CD4-positive, alpha-beta T cell (primary cell): ENCODE results near the gene PAWR. TPM values are rescaled to one million over a fixed set of nuclear protein-coding genes. Genes with fewer than 3 reads are reported as not detected.

Experiments
- ATAC-seq: fragments of 200-7000 bp; cut with Tn5 transposase; one replicate; pipeline ENCODE4 v1.10.0; 2022; ENCODE audit warnings: mild to moderate bottlenecking; ENCODE audit not compliant: poor library complexity
- CTCF ChIA-PET: fragments of 350-600 bp; sonication (Branson Sonifier 250); formaldehyde crosslinking; loops from one replicate; lab custom pipeline; 2021; ENCODE audit warnings: antibody characterized with exemption, inconsistent platforms; lab: Charles Lee
- POLR2A ChIA-PET: fragments of 350-600 bp; sonication (Branson Sonifier 250); formaldehyde crosslinking; loops from one replicate; lab custom pipeline; 2021; ENCODE audit warnings: antibody characterized with exemption, inconsistent platforms; lab: Charles Lee
- DNase-seq, 14 experiments: peaks; one replicate each; pipeline ENCODE4 v3.0.0-alpha.2; 2013 to 2020; ENCODE audit warnings: mixed read lengths in 2 of 14
- H3K27ac ChIP-seq, 2 donors: one replicate each; pipeline versions ENCODE4 v1.5.1 to v1.7.0; 2013; ENCODE audit warnings: low read length in 2 of 2, low read depth in 1 of 2, mild to moderate bottlenecking in 1 of 2
- H3K27me3 ChIP-seq, 2 experiments: 1 replicate in 1 of 2; 2 replicates in 1 of 2; pipeline versions ENCODE4 v1.6.1 to v1.7.0; 2013; ENCODE audit warnings: low read length in 2 of 2, control low read depth in 1 of 2, mild to moderate bottlenecking in 1 of 2, moderate library complexity in 1 of 2; ENCODE audit not compliant: insufficient read depth in 2 of 2, control insufficient read depth in 1 of 2
- H3K36me3 ChIP-seq: one replicate; pipeline ENCODE4 v1.6.1; 2013; ENCODE audit warnings: low read length, control low read depth; ENCODE audit not compliant: insufficient read depth
- H3K4me1 ChIP-seq: one replicate; pipeline ENCODE4 v1.6.1; 2013; ENCODE audit warnings: low read length, control low read depth; ENCODE audit not compliant: insufficient read depth
- H3K4me3 ChIP-seq: one replicate; pipeline ENCODE4 v1.5.1; 2013; ENCODE audit warnings: mild to moderate bottlenecking, low read length, moderate library complexity
- H3K9me3 ChIP-seq, 2 experiments: 1 replicate in 1 of 2; 2 replicates in 1 of 2; pipeline versions ENCODE4 v1.6.1 to v1.7.0; 2013; ENCODE audit warnings: low read length in 2 of 2, mild to moderate bottlenecking in 2 of 2, control low read depth in 1 of 2, moderate library complexity in 1 of 2; ENCODE audit not compliant: control insufficient read depth in 1 of 2, insufficient read depth in 1 of 2
- H3K27ac Mint-ChIP-seq: one replicate; pipeline ENCODE4 v1.8.0; 2020; ENCODE audit warnings: mixed read lengths
- H3K27me3 Mint-ChIP-seq: one replicate; pipeline ENCODE4 v1.8.0; 2021; ENCODE audit warnings: mixed read lengths
- H3K36me3 Mint-ChIP-seq: one replicate; pipeline ENCODE4 v1.8.0; 2021; ENCODE audit warnings: low read depth, mixed read lengths
- H3K4me1 Mint-ChIP-seq: one replicate; pipeline ENCODE4 v1.8.0; 2021; ENCODE audit warnings: low read depth, mixed read lengths
- H3K4me3 Mint-ChIP-seq: one replicate; pipeline ENCODE4 v1.8.0; 2020; ENCODE audit warnings: mild to moderate bottlenecking, mixed read lengths
- H3K9me3 Mint-ChIP-seq: one replicate; pipeline ENCODE4 v1.8.0; 2020; ENCODE audit warnings: mixed read lengths
- CTCF ChIP-seq: fragments of 200-600 bp; IDR thresholded peaks from one replicate; pipeline ENCODE4 v1.8.0; 2022; ENCODE audit warnings: antibody characterized with exemption, mild to moderate bottlenecking
- intact Hi-C, 2 experiments: fragments of 100-400 bp; cut with DNase I in 1 of 2; cut with micrococcal nuclease in 1 of 2; formaldehyde crosslinking; loops; one replicate each; pipeline versions ENCODE4 v1.15.1 to v1.9.0; 2023 to 2025; cut with DNase I, micrococcal nuclease
- total RNA-seq, 174 experiments: library from RNA in 2 of 174; stranded (reverse) in 2 of 174; gene quantifications; one replicate each; pipeline ENCODE4 v1.2.3 and lab custom pipeline; 2021 to 2026

Gene PAWR
- total RNA-seq, 2 experiments from 2014 or later, result 1.6 to 3.2 TPM

- intact Hi-C loops, result no loop called here
- no peak overlapping the region for H3K27ac ChIP-seq
- DNase-seq, result peak in 1 of 14 experiments; percentile 10
- no peak for ATAC-seq
- no peaks in the 10 kb centered on the region for H3K36me3 ChIP-seq
- Mint-ChIP-seq H3K4me1 (no peaks in the 10 kb centered on the region), H3K9me3 (no peaks in the 10 kb centered on the region), H3K27me3 (peaks cover 59% of the 10 kb centered on the region), H3K27ac (no peak overlapping the region), H3K36me3 (no peaks in the 10 kb centered on the region), H3K4me3 (no peak overlapping the region)
- ChIA-PET POLR2A (no interaction called here), CTCF (no interaction called here)
- no peaks in the 10 kb centered on the region for H3K27me3 ChIP-seq
- H3K4me1 ChIP-seq, result no peaks in the 10 kb centered on the region
- TF ChIP-seq CTCF, result no peak
- H3K4me3 ChIP-seq, result no peak overlapping the region
- peaks cover 0 to 14% of the 10 kb centered on the region in 2 experiments for H3K9me3 ChIP-seq
Measured at GRCh38 chr12:79710707-79711483, 20.1 kb upstream of the PAWR start.

GRCh38 chr12:79707830-79708229 is 17.1 kb upstream of the PAWR start:
- Mint-ChIP-seq H3K27me3 (peaks cover 46% of the 10 kb centered on the region), H3K4me1 (no peaks in the 10 kb centered on the region), H3K4me3 (no peak overlapping the region), H3K36me3 (no peaks in the 10 kb centered on the region), H3K27ac (no peak overlapping the region), H3K9me3 (no peaks in the 10 kb centered on the region)
- ChIA-PET CTCF (no interaction called here), POLR2A (no interaction called here)
- Histone ChIP-seq H3K36me3 (no peaks in the 10 kb centered on the region), H3K27ac (no peak overlapping the region), H3K27me3 (no peaks in the 10 kb centered on the region), H3K9me3 (peaks cover 0 to 13% of the 10 kb centered on the region in 2 experiments), H3K4me1 (no peaks in the 10 kb centered on the region), H3K4me3 (no peak overlapping the region)
- DNase-seq (no peak), ATAC-seq (no peak)
- no peak for TF ChIP-seq CTCF
- intact Hi-C loops, result no loop called here

GRCh38 chr12:79706676-79707075 is 15.9 kb upstream of the PAWR start:
- Histone ChIP-seq H3K4me1 (no peaks in the 10 kb centered on the region), H3K27me3 (no peaks in the 10 kb centered on the region), H3K36me3 (no peaks in the 10 kb centered on the region), H3K27ac (no peak overlapping the region), H3K4me3 (no peak overlapping the region), H3K9me3 (peaks cover 0 to 13% of the 10 kb centered on the region in 2 experiments)
- DNase-seq (no peak), ATAC-seq (no peak)
- no peak overlapping the region for H3K4me3 Mint-ChIP-seq
- no peaks in the 10 kb centered on the region for H3K4me1 Mint-ChIP-seq
- no peaks in the 10 kb centered on the region for H3K36me3 Mint-ChIP-seq
- ChIA-PET CTCF (no interaction called here), POLR2A (no interaction called here)
- no peaks in the 10 kb centered on the region for H3K9me3 Mint-ChIP-seq
- TF ChIP-seq CTCF, result no peak
- H3K27me3 Mint-ChIP-seq, result peaks cover 36% of the 10 kb centered on the region
- intact Hi-C loops, result no loop called here
- no peak overlapping the region for H3K27ac Mint-ChIP-seq
